Skeletal muscle satellite cell (primary cell): ENCODE data around the gene STXBP5.

Experiments
- H3K27me3 ChIP-seq: 2 replicates; pipeline ENCODE4 v1.7.0; 2013; ENCODE audit warnings: low read length; ENCODE audit not compliant: control insufficient read depth, insufficient read depth
- H3K36me3 ChIP-seq: 2 replicates; pipeline ENCODE4 v1.7.0; 2013; ENCODE audit warnings: mild to moderate bottlenecking, control low read depth, low read length; ENCODE audit not compliant: insufficient read depth
- H3K4me1 ChIP-seq: 2 replicates; pipeline ENCODE4 v1.7.0; 2013; ENCODE audit warnings: low read length; ENCODE audit not compliant: control insufficient read depth, insufficient read depth
- H3K4me2 ChIP-seq: 2 replicates; pipeline ENCODE4 v1.7.0; 2013; ENCODE audit warnings: mild to moderate bottlenecking, low read length
- H3K4me3 ChIP-seq: 2 replicates; pipeline ENCODE4 v1.7.0; 2013; ENCODE audit warnings: low read length
- H3K9ac ChIP-seq: 2 replicates; pipeline ENCODE4 v1.7.0; 2013; ENCODE audit warnings: mild to moderate bottlenecking, low read depth, low read length, moderate library complexity
- H3K9me3 ChIP-seq: replicated peaks from 2 replicates; pipeline ENCODE4 v1.7.0; 2013; ENCODE audit warnings: mild to moderate bottlenecking, control low read depth, low read length

Gene STXBP5

GRCh38 chr6:147321260-147321659 lies 117.0 kb downstream of the STXBP5 start:
- Histone ChIP-seq H3K4me2 (no peak overlapping the region), H3K9ac (no peak overlapping the region), H3K36me3 (peaks cover 81% of the 10 kb centered on the region), H3K27me3 (no peaks in the 10 kb centered on the region), H3K4me1 (no peaks in the 10 kb centered on the region), H3K9me3 (no peaks in the 10 kb centered on the region), H3K4me3 (no peak overlapping the region)

- H3K9me3 ChIP-seq = no peaks in the 10 kb centered on the region
- H3K4me3 ChIP-seq = no peak overlapping the region
- H3K36me3 ChIP-seq = peaks cover 81% of the 10 kb centered on the region
- H3K4me2 ChIP-seq = no peak overlapping the region
- H3K27me3 ChIP-seq = no peaks in the 10 kb centered on the region
- H3K9ac ChIP-seq = no peak overlapping the region
- no peaks in the 10 kb centered on the region for H3K4me1 ChIP-seq
These were observed 118.3 kb downstream of the STXBP5 start for GRCh38 chr6:147322299-147323162.

GRCh38 chr6:147325557-147325956 lies 121.3 kb downstream of the STXBP5 start:
- H3K9ac ChIP-seq = no peak overlapping the region
- no peaks in the 10 kb centered on the region for H3K9me3 ChIP-seq
- H3K36me3 ChIP-seq = peaks cover 73% of the 10 kb centered on the region
- H3K27me3 ChIP-seq = no peaks in the 10 kb centered on the region
- H3K4me2 ChIP-seq = no peak overlapping the region
- H3K4me1 ChIP-seq = no peaks in the 10 kb centered on the region
- no peak overlapping the region for H3K4me3 ChIP-seq

- Histone ChIP-seq H3K4me3 (no peak overlapping the region), H3K9me3 (no peaks in the 10 kb centered on the region), H3K4me1 (no peaks in the 10 kb centered on the region), H3K9ac (no peak overlapping the region), H3K36me3 (peaks cover 72% of the 10 kb centered on the region), H3K4me2 (no peak overlapping the region), H3K27me3 (no peaks in the 10 kb centered on the region)
These were observed 127.2 kb downstream of the STXBP5 start for GRCh38 chr6:147331401-147331800.

GRCh38 chr6:147337921-147338320 lies 133.7 kb downstream of the STXBP5 start:
- no peak overlapping the region for H3K4me3 ChIP-seq
- no peaks in the 10 kb centered on the region for H3K4me1 ChIP-seq
- H3K4me2 ChIP-seq = no peak overlapping the region
- H3K27me3 ChIP-seq = no peaks in the 10 kb centered on the region
- H3K36me3 ChIP-seq = peaks cover 80% of the 10 kb centered on the region
- H3K9ac ChIP-seq = no peak overlapping the region
- H3K9me3 ChIP-seq = no peaks in the 10 kb centered on the region

GRCh38 chr6:147341486-147341885 lies 137.3 kb downstream of the STXBP5 start:
- no peak overlapping the region for H3K9ac ChIP-seq
- H3K4me1 ChIP-seq = no peaks in the 10 kb centered on the region
- no peak overlapping the region for H3K4me3 ChIP-seq
- peaks cover 79% of the 10 kb centered on the region for H3K36me3 ChIP-seq
- no peak overlapping the region for H3K4me2 ChIP-seq
- no peaks in the 10 kb centered on the region for H3K9me3 ChIP-seq
- H3K27me3 ChIP-seq = no peaks in the 10 kb centered on the region

GRCh38 chr6:147345902-147346301 lies 141.7 kb downstream of the STXBP5 start:
- no peak overlapping the region for H3K4me2 ChIP-seq
- peaks cover 72% of the 10 kb centered on the region for H3K36me3 ChIP-seq
- no peaks in the 10 kb centered on the region for H3K4me1 ChIP-seq
- H3K9ac ChIP-seq = no peak overlapping the region
- no peaks in the 10 kb centered on the region for H3K9me3 ChIP-seq
- H3K4me3 ChIP-seq = no peak overlapping the region
- H3K27me3 ChIP-seq = no peaks in the 10 kb centered on the region

GRCh38 chr6:147347179-147347881 lies 143.1 kb downstream of the STXBP5 start:
- H3K36me3 ChIP-seq = peaks cover 58% of the 10 kb centered on the region
- no peaks in the 10 kb centered on the region for H3K27me3 ChIP-seq
- H3K9ac ChIP-seq = no peak overlapping the region
- H3K9me3 ChIP-seq = no peaks in the 10 kb centered on the region
- H3K4me3 ChIP-seq = no peak overlapping the region
- H3K4me1 ChIP-seq = no peaks in the 10 kb centered on the region
- H3K4me2 ChIP-seq = no peak overlapping the region

GRCh38 chr6:147347882-147348575 lies 143.8 kb downstream of the STXBP5 start:
- Histone ChIP-seq H3K27me3 (no peaks in the 10 kb centered on the region), H3K9me3 (no peaks in the 10 kb centered on the region), H3K9ac (no peak overlapping the region), H3K4me1 (no peaks in the 10 kb centered on the region), H3K4me3 (no peak overlapping the region), H3K4me2 (no peak overlapping the region), H3K36me3 (peaks cover 51% of the 10 kb centered on the region)

- Histone ChIP-seq H3K4me3 (no peak overlapping the region), H3K27me3 (no peaks in the 10 kb centered on the region), H3K4me1 (no peaks in the 10 kb centered on the region), H3K9ac (no peak overlapping the region), H3K9me3 (no peaks in the 10 kb centered on the region), H3K36me3 (peaks cover 84% of the 10 kb centered on the region), H3K4me2 (no peak overlapping the region)
These were observed 157.2 kb downstream of the STXBP5 start for GRCh38 chr6:147361311-147361981.

- no peaks in the 10 kb centered on the region for H3K9me3 ChIP-seq
- no peak overlapping the region for H3K4me3 ChIP-seq
- no peaks in the 10 kb centered on the region for H3K27me3 ChIP-seq
- H3K36me3 ChIP-seq = peaks cover 71% of the 10 kb centered on the region
- no peak overlapping the region for H3K9ac ChIP-seq
- H3K4me2 ChIP-seq = no peak overlapping the region
- no peaks in the 10 kb centered on the region for H3K4me1 ChIP-seq
These were observed 162.1 kb downstream of the STXBP5 start for GRCh38 chr6:147366290-147366689.
